ENCODE measurements around the gene DOCK2.

DNA sequence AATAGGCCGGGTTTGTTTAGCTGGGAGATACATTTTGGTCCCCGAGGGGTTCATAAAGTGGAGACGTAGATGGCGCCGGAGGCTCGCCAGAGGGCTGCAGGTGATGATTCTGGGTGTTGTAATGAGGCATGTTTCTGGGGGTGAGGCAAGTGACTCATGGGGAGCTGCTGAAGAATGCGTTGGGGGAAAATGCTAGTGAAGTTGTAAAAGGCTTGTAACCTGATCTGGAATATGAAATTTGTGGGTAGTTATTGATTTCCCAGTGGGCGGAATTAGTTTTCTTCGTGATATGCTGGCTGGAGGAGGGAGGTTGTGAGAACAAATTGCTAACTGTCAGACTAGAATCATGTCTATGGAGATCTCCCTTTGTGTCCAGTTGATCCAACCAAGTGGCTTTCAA lies 158.3 kb downstream of the DOCK2 start:
- TF ChIP-seq, protein P1, sequence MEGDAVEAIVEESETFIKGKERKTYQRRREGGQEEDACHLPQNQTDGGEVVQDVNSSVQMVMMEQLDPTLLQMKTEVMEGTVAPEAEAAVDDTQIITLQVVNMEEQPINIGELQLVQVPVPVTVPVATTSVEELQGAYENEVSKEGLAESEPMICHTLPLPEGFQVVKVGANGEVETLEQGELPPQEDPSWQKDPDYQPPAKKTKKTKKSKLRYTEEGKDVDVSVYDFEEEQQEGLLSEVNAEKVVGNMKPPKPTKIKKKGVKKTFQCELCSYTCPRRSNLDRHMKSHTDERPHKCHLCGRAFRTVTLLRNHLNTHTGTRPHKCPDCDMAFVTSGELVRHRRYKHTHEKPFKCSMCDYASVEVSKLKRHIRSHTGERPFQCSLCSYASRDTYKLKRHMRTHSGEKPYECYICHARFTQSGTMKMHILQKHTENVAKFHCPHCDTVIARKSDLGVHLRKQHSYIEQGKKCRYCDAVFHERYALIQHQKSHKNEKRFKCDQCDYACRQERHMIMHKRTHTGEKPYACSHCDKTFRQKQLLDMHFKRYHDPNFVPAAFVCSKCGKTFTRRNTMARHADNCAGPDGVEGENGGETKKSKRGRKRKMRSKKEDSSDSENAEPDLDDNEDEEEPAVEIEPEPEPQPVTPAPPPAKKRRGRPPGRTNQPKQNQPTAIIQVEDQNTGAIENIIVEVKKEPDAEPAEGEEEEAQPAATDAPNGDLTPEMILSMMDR (IDR thresholded peaks at IDR 0.05; ENCODE audit: extremely low read depth in 1 of 2, insufficient read depth in 1 of 2, low read depth in 1 of 2, low read length in 2 of 2), result no peak
- TF ChIP-seq POLR2A (IDR thresholded peaks at IDR 0.05; ENCODE audit: low read depth, low read length), result no peak
- TF ChIP-seq MYC (IDR thresholded peaks at IDR 0.05; ENCODE audit: low read depth, low read length), result no peak
- no peak for TF ChIP-seq POLR2AphosphoS5 (IDR thresholded peaks at IDR 0.05; ENCODE audit: insufficient read depth, low read depth, low read length)
